ENCODE data around the gene TMEM132E.

The TMEM132E gene

DNA sequence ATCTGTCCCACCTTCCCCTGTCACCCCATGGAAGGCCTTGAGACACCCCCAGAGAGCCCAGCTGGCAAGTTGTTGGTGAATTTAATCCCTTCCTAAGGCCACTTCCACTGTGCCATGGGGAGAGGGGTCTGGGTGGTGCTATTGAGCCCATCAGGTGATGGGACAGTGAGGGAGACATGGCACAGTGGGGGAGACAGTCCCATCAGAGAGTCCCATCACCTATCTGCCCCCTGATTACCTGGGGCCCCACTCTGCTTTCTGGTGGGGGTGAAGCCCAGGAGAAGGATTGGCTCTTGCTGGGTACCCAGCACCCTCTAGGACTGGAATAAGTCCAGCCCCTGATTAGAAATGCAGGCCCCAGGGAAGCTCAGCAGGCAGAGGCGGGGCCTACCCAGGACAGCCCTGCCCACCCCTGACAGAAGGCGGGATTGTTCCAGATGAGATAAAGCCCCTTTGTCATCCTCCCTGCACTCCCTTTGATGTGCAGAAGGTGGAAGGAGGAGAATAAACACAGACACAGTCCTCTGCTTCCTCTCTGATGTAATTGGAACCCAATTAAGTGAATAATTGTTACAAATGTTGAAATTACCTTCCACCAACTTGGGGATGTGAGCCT lies 18.9 kb downstream of the TMEM132E start:
- in situ Hi-C loops (cut with MboI; ENCODE audit: low sequenced_read_pairs) = no loop called here

DNA sequence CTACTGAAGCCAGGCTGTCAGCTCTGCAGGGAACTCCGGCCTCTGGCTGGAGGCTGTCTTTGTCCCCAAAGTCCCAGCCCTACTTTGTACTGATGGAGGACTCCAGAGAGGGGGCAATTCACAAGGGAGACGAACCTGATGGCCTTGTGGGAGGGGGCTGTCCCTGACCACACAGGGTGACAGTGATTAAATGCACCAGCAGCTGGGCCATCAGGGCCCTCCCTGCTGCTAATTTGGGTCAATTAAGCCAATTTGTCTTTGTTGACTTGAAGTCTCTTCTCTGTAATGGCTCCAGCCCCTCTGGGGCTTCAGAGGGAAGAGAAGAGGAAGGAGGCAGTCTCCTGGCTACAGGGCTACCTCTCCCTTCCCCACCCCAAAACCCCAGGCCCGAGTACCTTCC lies 22.0 kb downstream of the TMEM132E start:
- in situ Hi-C loops (cut with MboI; ENCODE audit: low sequenced_read_pairs) = no loop called here

DNA sequence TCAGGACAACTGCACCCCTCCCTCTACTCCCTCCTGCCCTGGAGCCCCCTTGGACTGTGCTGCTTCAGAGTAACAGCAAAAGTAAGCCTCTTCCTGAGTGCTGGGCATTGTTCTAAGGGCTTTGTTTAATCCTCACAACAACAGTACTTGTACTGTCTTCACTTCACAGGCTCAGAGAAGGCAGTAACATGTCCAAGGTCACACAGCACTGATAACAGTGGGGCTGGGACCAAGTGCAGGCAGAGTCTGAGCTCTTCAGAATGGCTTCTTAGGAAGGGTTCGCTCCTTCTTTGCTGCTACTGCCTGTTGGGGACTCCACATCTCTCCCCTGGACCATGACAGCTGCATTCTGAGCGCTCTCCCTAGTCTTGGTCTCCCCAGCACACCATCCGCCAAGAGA lies 24.6 kb downstream of the TMEM132E start:
- in situ Hi-C loops (cut with MboI; ENCODE audit: low sequenced_read_pairs) = no loop called here

DNA sequence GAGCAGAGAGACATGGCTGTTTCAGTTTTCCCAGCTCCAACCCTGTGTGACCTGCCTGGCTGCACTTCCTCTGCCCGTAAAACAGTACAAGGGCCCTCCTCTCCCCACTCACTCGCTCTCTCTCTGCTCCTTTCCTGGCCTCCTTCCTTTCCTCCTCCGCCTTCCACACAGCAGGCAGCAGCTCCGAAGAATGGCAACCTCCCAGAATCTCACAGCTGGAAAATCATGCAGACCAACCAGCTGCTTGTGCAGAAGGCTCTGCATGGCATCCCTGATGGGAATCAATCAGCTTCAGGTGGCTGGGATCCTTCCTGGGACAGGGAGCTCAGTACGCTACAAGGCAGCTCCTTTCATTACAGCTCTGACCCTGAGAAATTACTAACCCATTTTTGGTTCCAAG lies 27.4 kb downstream of the TMEM132E start:
- in situ Hi-C loops (cut with MboI; ENCODE audit: low sequenced_read_pairs) = no loop called here

DNA sequence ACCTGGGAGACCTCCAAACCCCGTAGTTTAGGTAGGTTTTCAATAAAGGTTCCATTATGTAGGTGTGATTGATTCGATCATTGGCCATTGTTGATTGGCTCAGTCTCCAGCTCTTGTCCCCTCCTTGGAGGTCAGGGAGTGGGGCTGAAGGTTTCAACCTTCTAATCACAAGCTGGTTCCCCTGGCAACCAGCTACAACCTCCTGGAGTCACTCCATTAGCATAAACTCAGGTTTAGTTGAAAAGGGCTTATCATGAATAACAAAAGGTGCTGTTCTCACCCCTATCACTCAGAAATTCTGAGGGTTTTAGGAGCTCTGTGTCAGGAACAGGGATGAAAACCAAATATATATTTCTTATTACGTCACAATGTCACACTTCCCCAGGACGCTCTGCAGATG lies 28.5 kb downstream of the TMEM132E start:
- in situ Hi-C loops (cut with MboI; ENCODE audit: low sequenced_read_pairs) = no loop called here

DNA sequence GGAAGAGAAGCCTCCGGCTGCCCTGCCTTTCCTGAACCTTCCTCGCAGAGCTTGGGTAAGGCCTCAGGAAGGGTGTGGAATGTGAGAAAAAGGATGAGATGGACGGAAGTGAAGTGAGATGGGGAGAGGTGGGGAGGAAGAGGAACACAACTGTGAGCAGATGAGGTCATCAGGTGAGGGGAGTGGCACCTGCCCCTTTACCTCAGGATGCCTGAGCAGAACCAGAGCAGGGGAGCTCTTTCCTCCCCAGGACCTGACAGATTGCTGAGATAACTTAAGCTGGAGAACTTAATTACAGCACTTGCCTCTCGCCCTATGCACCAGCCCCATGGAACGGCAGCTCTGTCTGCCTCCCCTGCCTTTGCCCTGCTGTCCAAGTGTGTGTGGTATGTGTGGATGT lies 29.8 kb downstream of the TMEM132E start:
- in situ Hi-C loops (cut with MboI; ENCODE audit: low sequenced_read_pairs) = no loop called here

DNA sequence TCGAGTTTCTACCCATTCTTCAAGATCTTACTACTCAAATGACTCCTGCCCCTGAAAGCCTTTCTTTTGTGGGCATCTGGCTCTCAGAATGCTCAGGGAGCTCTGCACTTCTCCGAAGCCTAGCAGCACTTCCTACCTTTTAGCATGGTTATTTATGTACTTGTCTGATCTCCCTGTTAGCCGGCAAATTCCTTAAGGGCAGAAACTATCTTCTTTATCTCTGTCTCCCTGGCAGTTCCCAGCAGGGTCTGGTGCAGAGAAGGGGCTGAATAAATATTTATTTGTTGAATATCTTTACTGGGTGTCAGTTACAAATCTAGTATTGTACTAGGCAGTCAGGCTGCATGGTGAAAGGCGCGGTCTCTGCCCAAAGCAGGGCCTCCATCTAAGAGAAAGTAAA lies 30.7 kb downstream of the TMEM132E start:
- in situ Hi-C loops (cut with MboI; ENCODE audit: low sequenced_read_pairs) = no loop called here

DNA sequence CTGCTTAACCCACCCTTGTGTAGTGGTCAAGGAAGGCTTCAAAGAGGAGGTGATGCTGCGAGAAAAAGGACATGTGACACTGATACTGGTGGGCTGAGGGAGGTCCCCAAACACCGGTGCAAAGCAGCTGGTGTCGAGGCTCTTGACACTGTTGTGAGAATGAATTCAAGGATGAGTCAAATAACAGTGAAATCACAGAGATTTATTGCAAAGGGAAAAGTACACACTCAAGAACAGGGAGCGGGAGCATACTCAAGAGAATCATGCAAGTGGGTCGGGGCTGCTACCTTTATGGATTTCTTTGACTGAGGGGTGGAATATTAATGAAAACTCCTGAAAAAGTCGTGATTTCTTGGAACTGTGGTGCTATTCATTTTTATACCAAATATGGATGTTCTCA lies 31.1 kb downstream of the TMEM132E start:
- in situ Hi-C loops (cut with MboI; ENCODE audit: low sequenced_read_pairs) = no loop called here

DNA sequence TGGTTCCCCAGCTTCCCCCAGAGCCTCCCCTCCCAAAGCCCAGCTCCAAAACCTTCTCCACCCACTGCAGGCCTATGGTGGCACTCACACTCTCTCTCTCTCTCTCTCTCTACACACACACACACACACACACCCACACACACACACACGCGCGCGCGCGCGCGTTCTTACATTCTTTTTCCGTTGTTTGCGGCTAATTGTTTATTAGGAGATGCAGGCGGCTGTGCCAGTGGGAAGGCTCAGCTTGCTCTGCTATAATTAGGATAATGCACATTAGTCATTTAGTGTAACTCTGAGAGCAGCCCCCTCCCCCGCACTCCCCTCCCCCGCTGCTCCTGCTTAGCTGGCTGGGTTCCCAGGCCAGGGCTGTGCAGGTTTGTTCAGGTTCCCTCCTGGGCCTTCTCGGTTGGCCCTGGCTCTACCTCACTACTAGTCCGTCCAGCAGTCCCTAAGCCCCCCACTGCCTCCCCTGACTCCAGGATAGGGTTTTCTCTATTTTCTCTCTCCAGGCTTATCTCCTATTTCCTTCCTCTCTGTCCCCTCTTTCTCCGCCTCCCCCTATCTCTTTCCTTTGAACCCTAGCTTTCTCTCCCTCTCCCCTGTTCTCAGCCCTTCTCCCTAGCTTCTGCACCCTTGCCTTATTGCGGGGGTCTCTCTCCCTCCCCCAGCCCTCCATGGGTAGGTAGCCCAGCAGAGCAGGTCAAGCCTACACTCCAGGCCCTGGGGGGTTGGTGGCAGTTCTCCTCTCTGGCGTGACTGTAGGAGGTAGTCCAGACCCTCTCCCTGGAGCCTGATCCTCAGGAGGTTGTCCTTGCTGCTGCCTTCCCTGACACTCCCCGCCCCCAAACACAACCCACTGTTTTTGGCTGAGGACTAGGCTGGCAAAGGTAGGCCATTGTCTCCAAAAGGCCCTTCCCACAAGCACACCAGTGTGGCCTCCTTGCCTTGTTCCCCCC lies 34.0 kb downstream of the TMEM132E start:
- in situ Hi-C loops (cut with MboI; ENCODE audit: low sequenced_read_pairs) = no loop called here

DNA sequence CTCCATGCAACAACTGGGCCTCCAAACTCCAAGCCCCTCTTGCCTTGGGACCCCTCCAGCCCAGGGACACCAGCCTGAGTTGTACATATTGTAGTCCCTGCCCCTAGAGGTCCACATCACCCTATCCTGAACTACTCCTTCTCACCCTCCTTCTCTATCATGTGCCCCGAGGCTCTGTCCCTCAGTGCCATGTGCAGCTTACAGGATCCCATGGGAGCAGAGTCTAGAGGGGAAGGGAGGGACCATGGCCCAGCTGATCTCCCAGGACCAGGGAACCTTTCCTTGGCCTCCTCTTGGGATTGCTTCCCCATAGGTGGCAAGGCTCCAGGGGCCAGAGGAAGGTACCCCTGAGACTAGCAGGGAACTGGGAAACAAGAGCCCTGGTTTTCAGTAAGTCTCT lies 35.3 kb downstream of the TMEM132E start:
- in situ Hi-C loops (cut with MboI; ENCODE audit: low sequenced_read_pairs) = no loop called here

DNA sequence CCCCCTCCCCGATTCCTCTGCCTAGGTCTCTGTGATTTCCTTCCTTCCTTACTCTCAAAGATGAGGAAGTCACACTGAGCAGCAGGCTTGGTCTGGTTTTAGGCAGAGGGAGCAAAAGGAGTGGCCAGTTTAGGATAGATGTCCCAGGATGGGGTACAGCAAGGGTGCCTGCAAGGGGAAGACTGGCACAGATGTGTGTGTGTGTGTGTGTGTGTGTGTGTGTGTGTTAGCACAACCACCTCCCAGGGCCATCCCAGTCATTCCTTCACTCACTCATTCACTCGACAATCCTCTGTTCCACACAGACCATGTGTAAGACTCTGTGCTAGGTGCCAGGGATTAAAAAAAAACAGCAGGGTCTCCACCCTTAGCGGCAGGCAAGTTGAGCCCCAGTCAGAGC lies 35.9 kb downstream of the TMEM132E start:
- in situ Hi-C loops (cut with MboI; ENCODE audit: low sequenced_read_pairs) = no loop called here

DNA sequence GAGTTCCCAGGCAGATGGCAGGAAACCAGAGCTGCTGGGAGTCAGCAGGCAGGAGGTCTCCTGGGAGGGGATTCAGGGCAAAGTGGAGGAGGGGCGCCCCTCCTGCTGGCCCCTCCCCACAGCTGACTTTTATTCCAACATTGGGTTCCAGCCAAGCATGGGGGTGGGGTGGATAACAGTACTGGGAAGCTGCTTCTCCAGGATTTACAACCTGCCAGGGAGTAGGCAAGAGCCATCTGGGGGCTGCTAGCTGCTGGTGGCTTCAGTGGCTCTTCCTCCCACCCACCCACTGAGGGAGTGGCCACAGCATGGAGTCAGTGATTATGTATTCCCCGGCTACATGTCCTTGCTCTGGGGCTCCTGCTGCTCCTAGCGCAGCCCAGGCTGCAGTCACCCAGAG lies 36.8 kb downstream of the TMEM132E start:
- in situ Hi-C loops (cut with MboI; ENCODE audit: low sequenced_read_pairs) = no loop called here

DNA sequence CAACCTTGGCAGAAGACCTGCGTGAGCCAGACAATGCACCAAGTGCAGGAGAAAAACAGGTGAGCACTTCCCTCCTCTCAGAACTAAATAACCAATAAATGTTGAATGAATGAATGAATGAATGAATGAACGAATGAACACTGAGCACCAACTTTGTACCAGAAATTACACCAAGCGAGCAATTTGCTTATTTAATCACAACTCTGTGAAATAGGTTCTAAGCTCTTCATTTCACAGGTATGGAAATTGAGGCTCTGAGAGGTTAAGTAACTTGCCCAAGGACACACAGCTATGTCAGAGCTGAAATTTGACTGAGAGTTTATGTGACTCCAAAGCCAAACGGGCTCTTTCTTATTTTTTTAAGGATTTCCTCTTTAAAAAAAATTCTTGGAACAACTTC lies 38.0 kb downstream of the TMEM132E start:
- in situ Hi-C loops (cut with MboI; ENCODE audit: low sequenced_read_pairs) = no loop called here

DNA sequence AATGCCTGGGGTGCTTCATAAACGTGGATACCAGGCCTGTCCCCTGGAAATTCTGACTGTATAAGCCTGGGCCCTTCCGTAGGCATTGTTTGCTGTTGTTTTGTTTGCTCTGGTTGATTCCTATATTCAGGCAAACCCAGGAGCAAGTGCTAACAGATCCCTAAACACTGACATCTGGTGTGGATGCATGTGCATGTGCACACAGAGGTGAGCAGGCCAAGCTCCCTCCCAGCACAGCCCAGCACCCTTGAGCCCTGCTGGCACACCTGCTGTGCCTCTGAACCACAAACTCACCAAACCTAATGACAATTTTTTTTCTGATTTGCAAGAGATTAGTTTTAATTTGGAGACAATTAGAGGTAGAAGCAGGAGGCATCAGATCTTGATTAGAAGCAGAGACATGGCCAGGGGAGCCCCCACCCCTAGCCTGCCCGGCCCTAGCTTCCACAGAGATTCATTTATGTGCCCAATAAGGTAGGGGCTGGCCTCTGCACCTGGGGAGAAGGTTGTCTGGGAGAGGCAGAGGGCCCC lies 40.4 kb downstream of the TMEM132E start:
- in situ Hi-C loops (cut with MboI; ENCODE audit: low sequenced_read_pairs) = no loop called here

DNA sequence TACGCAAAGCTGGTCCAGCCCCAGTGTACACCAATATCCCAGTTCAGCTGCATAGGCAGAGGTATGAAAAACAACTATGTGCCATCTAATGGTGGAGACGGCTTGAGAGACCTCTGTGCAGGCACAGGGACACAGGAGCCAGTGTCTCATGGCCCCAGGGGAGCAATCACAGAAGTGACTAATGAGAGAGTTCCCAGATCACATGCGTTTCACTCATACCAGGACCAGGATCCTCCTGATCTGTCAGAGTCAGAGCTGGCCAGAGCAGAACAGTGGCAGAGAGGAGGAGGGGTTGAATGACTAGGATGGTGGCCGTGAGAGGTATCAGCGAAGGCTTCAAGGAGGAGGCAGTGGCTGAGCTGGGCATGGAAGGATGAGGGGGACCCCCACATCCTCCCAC lies 41.1 kb downstream of the TMEM132E start:
- in situ Hi-C loops (cut with MboI; ENCODE audit: low sequenced_read_pairs) = no loop called here

DNA sequence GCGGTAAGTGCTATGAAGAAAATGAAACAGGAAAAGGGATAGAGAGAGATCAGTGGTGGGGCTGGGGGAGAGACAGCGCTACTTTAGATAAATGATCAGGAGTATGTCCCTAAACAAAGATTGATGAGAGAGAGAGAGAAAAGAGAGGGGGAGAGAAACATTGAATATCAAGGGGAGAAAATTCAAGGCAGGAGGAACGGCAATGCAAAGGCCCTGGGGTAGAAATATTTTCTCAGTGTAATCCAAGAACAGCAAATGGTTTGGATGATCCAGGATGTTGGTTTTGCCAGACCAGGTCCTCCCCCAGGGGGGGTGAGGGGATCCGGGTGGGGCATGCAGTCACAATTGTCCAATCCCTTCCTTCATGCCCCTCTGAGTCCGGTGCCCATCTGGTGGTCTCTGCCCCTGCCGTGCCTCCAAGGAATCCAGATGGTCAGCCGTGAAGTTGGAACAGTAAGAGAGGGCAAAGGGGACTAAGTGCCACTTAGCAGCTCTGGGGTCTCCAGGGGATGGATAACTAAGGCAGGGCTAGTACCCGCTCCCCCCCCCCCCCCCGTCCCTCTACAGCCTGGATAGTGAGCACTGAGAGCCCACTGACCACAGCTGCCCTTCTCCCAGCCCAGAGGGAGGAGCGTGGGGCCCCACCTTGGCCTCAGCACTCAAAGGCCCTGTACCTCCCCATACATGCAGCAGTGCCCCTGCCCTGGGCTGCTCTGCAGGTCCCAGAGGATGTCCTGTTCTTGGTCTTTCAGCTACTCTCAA lies 43.7 kb downstream of the TMEM132E start:
- in situ Hi-C loops (cut with MboI; ENCODE audit: low sequenced_read_pairs) = no loop called here

DNA sequence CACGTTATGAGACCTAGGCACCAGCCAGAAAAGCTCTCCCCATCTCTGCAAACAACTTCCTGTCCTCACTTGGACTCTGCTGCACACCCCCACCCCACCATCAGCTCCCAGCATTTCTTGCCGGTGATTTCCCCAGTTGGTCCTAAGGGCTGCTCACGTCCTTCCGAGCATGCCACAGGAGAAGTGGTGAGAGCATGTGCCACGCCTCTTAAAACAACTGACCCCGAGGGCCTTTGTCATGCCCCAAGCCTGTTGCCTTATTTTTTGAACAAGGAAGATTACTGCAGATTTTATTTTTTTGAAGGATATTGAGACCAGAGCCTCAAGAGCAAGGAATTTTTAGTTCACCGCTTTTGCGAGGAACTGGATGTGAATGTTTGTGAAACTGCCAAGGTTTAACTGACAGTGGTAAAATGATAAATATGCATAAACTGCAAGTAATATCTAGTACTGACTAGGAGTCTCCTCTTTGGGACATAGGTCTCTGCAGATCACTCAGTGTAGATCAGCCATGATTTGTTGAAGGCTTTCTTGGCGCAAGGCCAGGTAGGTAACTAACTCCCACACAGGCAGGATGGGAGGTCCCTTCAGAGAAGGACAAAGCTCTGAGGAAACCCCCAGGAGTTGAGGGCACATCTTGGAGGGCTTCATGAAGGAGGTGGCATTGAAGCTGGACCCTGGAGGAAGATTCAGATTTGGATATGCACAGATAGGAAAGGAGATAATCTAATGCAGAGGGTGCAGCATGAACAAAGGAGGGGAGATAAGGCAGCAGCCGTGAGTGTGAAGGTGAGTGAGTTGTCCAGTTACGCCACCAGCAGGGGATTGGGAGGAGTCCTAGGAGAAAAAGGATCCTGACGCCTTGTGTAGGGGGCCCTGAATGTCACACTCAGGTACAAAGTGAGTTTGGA lies 44.7 kb downstream of the TMEM132E start:
- in situ Hi-C loops (cut with MboI; ENCODE audit: low sequenced_read_pairs) = no loop called here

DNA sequence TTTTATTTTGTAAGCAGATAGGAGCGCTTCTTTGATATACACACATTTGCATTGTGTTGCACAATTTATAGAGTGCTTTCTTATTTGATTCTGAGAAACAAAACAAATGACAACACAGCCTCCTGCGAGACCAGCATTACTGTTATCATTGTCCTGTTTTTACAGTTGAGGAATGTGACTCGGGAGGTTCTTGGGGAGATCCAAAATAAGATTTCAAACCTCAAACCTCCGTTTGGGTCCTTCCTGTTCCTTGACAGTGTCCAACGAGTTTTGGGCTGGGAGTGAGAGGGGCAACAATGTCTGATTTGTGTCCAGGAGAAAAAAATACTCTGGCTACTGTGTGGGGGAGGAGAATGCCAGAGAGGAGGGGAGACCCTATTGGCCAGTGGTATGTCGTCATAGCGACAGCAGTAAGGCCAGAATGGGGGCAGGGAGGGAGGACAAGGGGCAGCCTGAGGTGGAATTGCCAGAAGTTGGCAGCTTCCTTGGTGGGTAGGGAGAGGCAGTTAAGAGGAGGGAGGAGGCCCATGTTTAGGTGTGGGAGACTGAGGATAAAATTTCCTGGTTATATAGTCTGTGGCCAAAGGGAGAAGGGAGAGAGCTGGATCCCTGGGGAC lies 45.5 kb downstream of the TMEM132E start:
- in situ Hi-C loops (cut with MboI; ENCODE audit: low sequenced_read_pairs) = no loop called here

DNA sequence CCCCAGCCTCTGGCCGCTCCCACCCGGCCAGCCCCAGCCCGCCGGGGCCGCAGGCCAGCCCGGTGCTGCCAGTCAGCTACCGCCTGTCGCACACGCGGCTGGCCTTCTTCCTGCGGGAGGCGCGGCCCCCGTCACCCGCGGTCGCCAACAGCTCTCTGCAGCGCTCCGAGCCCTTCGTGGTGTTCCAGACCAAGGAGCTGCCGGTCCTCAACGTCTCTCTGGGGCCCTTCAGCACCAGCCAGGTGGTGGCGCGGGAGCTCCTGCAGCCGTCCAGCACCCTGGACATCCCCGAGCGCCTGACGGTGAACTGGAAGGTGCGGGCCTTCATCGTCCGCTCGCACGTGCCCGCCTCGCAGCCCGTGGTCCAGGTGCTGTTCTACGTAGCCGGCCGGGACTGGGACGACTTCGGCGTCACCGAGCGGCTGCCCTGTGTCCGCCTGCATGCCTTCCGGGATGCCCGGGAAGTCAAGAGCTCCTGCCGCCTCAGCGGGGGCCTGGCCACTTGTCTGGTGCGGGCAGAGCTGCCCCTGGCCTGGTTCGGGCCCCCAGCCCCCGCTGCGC lies 46.8 kb downstream of the TMEM132E start:
- in situ Hi-C loops (cut with MboI; ENCODE audit: low sequenced_read_pairs) = no loop called here

DNA sequence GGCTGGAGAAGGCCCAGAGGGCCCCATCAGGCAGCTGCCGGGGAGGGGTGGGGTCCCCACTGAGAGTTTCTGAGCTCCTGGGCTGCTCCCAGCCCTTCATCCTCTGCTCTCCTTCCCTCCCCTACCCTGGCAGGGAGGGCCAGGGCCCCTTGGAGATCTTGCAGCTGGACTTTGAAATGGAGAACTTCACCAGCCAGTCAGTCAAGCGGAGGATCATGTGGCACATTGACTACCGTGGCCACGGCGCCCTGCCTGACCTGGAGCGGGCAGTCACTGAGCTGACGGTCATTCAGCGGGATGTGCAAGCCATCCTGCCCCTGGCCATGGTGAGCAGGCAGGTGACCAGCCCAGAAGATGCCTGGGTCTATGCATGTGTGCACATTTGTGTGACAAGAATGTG lies 49.5 kb downstream of the TMEM132E start:
- in situ Hi-C loops (cut with MboI; ENCODE audit: low sequenced_read_pairs) = no loop called here
